ENCODE results near the gene SMARCC2.

Gene SMARCC2

DNA sequence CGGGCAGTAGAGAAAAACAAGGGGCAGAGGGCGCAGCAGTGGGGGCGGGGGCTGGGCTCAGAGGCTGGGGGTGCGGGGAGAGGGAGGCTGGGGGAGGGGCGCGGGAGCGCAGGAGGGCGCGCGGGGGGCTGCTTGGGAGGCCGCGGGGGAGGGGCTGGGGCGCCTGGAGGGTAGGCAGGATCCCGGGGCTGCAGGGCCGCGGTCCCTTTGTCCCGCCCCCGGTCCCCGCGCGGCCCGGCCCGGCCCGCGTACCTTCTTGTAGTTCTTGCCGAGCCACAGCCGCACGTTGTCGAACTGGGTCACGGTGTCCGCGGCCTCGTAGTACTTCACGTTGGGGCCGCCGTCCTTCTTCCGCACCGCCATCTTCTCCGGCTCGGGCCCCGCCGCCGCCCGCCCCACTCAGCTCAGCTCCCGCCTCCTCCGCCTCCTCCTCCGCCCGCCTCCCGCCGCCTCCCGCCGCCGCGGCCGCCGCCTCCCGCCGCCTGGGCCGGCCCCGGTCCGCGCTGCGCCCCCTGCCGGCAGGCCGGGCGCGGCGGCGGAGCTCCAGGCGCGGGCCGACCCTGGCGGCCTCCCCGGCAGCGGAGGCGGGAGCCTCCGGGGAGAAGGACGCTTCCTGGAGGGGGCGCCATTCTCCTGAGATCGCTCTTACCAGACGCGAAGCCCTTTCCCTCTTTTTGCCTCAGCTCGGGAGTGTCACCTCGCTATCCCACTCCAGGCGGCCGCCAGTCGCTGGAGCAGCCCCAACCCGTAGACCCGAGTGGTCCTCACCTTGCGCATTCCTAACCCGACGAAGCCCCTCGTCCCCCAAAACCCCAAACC, at the start of gene SMARCC2:
TSS of gene SMARCC2 (minus strand) at position 385 of the 819 bp plus-strand sequence. CDS start at position 363, 22 bp downstream.
- FAIRE-seq, result no peak

DNA sequence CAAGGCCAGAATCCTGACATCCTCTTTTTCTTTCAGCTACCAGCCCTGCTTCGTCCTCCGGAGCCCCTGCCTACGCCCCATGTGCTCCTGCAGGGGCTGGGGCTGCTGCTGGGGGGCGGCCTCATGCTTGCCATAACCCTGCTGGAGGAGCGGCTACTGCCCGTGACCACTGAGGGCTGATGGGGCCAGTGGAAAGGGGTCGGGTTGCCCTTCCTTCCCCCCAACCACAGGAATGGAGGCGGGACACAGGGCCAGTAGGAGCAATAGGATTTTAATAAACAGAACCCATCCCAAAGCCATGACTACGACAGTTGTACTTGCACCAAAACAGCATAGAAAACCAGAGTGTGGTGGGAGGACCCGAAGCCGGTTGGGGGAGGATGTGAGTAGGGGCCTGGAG, 48.3 kb upstream of the SMARCC2 start:
- FAIRE-seq, result no peak

DNA sequence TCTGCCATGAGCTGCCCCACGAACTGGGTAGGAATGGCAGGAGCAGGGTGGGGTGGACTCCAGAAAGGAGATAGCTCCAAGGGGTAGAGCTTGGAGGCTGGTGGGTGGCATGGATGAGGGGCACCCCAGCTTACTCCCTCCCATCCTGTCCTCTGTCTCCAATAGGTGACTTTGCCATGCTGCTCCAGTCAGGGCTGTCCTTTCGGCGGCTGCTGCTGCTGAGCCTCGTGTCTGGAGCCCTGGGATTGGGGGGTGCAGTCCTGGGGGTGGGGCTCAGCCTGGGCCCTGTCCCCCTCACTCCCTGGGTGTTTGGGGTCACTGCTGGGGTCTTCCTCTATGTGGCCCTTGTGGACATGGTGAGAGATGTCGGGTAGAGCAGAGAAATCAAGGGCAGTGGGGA, 47.7 kb upstream of the SMARCC2 start:
- FAIRE-seq, result no peak

GRCh38 chr12:56236091-56236490, 46.8 kb upstream of the SMARCC2 start:
- FAIRE-seq, result no peak

GRCh38 chr12:56234746-56235436, 45.6 kb upstream of the SMARCC2 start:
- no peak for FAIRE-seq

GRCh38 chr12:56231184-56231582, 41.9 kb upstream of the SMARCC2 start:
- FAIRE-seq, result no peak

DNA sequence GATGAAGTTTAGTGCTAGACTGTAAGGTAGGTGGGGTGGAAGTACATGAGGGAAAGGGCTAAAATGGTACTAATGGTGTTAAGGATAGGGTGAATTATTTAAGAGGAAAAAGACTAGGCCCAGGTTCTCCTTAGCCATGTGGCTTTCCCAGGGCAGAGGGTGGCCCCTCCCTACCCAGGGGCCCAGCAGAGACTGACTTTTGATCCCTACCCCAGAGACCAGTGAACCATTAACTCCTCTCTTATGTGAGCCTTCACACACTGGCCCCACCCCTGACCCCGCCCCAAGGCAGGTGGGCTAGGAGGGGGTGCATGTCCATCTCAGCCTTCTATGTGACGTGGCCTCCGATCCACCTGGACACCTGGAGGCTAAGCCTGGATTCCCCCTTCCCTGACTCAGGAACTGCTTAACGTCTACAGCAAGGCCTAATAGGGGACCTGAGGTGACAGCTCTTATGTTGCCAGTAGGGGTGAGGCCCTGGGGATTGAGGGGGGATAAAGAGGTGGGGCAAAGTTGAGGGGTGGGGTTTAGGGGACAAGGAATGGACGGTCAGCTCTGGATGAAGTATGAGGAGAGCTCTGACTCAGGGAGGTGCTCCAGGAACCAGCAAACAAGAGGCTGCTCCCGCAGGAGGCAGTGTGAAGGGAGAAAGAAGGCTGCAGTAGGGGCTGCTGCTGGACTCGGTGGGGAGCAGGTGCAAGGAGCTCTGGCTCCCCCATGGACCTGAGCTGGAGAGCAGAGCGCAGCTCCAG, 41.3 kb upstream of the SMARCC2 start:
- no peak for FAIRE-seq

DNA sequence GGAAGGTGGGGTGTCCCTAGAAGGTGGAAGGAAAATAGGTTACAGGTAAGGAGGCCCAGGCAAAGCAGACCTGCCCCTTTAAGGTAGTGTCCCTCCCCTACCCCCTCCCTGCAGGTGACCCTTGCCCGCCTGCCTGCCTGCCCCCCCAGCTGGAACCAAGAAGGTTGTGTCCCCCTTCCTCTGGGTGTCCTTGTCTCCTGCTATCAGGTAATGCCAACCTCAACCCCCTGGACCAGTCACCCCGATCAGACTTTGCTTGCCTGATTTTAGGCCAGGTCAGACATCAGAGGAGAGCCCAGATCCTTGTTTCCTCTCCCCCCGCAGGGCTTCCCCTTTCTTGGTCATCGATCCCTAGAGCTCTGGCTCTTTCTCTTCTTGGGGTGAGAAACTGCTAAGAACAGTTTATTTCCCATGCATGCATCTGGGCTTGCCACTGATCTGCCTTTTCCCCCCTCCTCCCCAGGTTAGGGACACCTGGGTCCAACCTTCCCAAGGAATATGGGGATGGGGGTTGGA, 40.7 kb upstream of the SMARCC2 start, which contains the start of gene SLC39A5:
TSS of gene SLC39A5 (plus strand) at position 136 of the 516 bp plus-strand sequence. CDS start 1,224 bp downstream, outside the sequence.
- no peak for FAIRE-seq

DNA sequence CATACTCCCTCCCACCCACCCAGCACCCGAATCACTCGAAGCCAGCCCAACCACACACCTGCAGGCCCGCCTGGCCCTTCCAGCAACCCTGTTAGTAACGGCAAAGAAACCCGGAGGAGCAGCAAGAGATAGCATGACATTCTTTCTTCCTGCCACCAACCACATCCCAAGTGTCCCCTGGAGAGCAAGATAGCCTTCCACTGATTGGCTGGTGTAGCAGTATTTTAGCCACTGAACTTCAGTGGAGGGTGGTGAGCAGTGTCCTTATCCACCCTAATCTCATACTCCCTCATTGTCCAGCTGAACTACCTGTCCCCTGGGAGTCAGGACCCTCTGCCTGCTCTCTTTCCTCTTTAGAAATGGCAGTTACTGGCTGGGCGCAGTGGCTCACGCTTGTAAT, 39.8 kb upstream of the SMARCC2 start:
- FAIRE-seq, result no peak

DNA sequence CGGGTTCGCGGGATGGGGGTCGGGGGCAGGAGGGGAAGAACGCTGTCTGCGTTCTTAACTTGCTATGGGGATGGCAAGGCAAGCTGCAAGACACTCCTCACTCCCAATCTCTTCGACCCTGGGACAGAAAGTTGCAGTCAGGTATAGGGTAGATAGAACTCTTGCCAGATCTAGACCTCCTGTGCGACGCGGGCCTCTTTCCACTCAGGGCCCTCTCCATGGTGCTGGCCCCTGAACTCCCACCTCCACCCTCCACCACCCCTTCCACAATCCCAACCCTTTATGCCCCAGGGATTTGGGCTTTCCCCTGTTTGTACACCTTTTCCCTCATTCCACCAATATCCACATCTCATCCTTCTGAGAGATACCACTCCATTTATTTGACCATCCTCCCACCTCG, 35.7 kb upstream of the SMARCC2 start:
- no peak for FAIRE-seq

GRCh38 chr12:56224102-56224701, 34.9 kb upstream of the SMARCC2 start, which contains the start of gene NABP2:
NABP2 (plus strand) TSS chr12:56224342; CDS start chr12:56224857, 515 bp downstream.
- FAIRE-seq, result no peak

DNA sequence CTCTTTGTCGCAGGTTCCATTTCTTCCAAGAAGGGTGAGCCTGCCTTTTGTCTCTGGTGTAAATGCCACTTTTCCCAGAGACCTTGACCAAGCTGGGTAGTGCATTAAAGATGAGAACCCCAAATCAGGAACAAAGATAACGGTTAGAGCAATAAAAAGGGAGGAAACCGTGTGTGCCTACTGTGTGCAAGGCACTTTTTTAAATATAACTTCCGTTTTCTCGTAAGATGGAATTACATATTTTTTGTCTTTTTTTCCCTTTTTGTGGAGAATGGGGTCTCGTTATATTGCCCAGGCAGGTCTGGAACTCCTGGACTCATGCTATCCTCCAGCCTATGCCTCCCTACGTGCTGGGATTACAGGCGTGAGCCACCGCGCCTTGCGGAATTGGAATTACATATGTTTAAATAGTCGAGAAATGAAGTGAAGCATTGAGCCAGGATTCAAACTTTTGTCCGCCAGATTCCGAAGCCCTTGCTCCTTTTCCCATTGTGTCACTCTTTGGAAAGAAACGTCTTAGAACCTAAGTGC, 34.4 kb upstream of the SMARCC2 start:
- FAIRE-seq, result no peak

DNA sequence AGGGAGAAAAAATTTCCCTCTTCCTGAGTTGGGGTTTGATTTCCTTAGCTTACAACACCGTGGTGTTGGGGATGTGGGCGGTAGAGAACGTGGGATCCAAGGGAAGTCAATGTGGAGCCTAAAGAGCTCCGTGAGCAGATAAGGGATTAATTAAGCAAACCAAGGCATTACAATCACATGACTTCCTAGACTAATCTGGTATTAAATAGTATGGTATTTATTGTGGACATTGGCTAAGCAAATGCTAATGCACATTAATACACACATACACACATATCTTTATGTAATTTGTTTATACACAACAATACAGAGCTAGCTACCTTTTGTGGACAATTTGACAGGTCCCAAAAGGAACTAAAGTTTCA, 33.2 kb upstream of the SMARCC2 start:
- FAIRE-seq, result no peak

GRCh38 chr12:56221757-56222530, 32.7 kb upstream of the SMARCC2 start, which contains the start of gene RNF41:
RNF41 (minus strand) TSS chr12:56221922; CDS start chr12:56214047, 7,875 bp downstream.
- no peak for FAIRE-seq

GRCh38 chr12:56221232-56221756, 32.0 kb upstream of the SMARCC2 start:
- FAIRE-seq, result no peak

DNA sequence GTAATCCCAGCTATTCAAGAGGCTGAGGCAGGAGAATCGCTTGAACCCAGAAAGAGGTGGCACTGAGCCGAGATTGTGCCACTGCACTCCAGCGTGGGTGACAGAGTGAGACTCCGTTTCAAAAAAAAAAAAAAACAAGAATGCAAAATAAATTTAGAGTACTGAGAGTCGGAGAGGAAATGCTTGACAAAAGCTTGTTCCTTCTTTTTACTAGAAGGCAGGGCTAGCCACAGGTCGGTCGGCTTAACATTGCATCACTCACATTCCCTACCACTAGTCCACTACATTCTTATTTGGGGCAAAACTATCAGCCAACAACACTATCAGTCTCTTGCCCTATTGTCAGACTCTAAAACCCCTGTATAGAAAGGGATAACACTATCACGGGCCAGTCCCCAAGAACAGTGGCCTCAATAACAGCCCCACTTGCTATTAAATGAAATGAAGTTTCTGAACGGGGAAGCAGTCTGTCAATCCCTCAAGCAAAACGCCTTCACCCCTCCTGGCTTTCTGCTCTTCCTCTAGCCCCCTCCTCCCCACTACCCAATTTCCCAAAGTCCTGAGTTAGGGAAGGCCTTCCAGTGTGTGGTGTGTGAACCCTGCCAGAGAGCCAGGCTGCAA, 31.4 kb upstream of the SMARCC2 start:
- no peak for FAIRE-seq

DNA sequence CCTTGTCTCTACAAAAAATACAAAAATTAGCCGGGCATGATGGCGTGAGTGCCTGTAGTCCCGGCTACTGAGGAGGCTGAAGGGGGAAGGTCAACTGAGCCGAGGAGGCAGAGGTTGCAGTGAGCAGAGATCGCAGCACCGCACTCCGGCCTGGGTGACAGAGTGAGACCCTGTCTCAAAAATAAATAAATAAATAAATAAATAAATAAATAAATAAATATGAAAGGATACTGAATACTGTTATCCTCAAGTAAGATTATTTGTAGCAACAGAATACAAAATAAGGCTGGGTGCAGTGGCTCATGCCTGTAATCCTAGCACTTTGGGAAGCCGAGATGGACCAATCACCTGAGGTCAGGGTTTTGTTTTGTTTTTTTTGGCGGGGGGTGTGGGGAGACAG, 30.6 kb upstream of the SMARCC2 start:
- no peak for FAIRE-seq

- FAIRE-seq, result no peak
Observed at GRCh38 chr12:56216461-56216860, 27.2 kb upstream of the SMARCC2 start.

DNA sequence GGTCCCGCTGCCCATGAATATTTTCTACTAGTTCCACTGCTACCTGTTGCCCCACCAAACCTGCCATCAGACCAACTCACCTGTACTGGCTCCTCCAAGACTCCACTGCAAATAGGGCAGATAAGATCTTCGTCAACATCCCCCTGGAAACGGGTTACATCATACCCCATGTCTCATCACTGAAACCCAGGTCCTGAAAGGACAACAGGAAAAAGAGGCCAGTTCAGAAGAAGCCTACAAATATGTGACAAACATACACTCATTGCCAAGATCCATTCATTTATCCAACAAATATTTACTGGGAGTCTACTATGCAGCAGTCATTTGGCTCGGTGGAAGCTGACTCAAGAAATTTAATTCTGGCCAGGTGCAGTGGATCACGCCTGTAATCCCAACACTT, 24.6 kb upstream of the SMARCC2 start:
- no peak for FAIRE-seq

- no peak for FAIRE-seq
Observed at GRCh38 chr12:56212361-56212760, 23.1 kb upstream of the SMARCC2 start.

- no peak for FAIRE-seq
Observed at GRCh38 chr12:56208006-56208405, 18.7 kb upstream of the SMARCC2 start.

All from islet of Langerhans (tissue), 1 donor.